GM12873 (cell line): ENCODE measurements around the gene PRPSAP2.
A peak's percentile ranks its signal among the peaks of the same experiment; 100 is the strongest.

Source experiments
- CTCF ChIP-seq: IDR thresholded peaks from 2 replicates; pipeline ENCODE4 v1.5.1; 2012; ENCODE audit warnings: low read depth, mild to moderate bottlenecking, moderate library complexity, low read length, control low read depth; ENCODE audit not compliant: insufficient read depth; ENCODE audit errors: missing control alignments

Gene PRPSAP2

GRCh38 chr17:18921912-18922451 lies 64.1 kb downstream of the PRPSAP2 start:
- TF ChIP-seq CTCF: no peak

- no peak for TF ChIP-seq CTCF
These were observed 67.3 kb downstream of the PRPSAP2 start for GRCh38 chr17:18925187-18925586.

GRCh38 chr17:18928628-18929125 lies 70.7 kb downstream of the PRPSAP2 start:
- peak; percentile 14 for TF ChIP-seq CTCF

GRCh38 chr17:18932360-18933055 lies 74.6 kb downstream of the PRPSAP2 start:
- no peak for TF ChIP-seq CTCF

GRCh38 chr17:18933102-18934058 lies 75.4 kb downstream of the PRPSAP2 start:
- TF ChIP-seq CTCF: no peak

GRCh38 chr17:18937981-18938691 lies 80.2 kb downstream of the PRPSAP2 start:
- TF ChIP-seq CTCF: no peak
